ENCODE results near the gene STMN3. TPM values are rescaled to one million over a fixed set of nuclear protein-coding genes. Genes with fewer than 3 reads are reported as not detected.
"Not testable (repeated sequence)": the region's sequence is repeated elsewhere in the genome, so short reads cannot be mapped to it uniquely, and the experiment has no call there.

The STMN3 gene
- total RNA-seq, 2 donors from 2014 or later: 15.1 to 24.7 TPM

DNA sequence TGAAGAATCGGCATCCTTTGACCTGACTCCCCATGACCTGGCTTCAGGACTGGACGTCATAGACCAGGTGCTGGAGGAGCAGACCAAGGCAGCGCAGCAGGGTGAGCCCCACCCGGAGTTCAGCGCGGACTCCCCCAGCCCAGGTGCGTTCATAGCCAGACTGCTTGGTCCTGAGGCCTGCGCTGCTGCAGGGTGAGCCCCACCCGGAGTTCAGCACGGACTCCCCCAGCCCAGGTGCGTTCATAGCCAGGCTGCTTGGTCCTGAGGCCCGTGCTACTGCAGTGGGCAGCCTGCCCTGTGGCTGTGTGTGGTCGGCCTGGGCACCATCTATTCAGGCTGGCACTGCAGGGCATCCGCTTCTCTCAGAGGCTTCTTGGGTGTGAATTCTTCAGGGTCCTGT is 20.7 kb upstream of the STMN3 start:
- H3K27me3 Mint-ChIP-seq: no peaks in the 10 kb centered on the region
- H3K27ac Mint-ChIP-seq: no peak overlapping the region
- peaks cover 54% of the 10 kb centered on the region for H3K36me3 Mint-ChIP-seq (ENCODE audit: low read depth)
- H3K9me3 Mint-ChIP-seq: no peaks in the 10 kb centered on the region
- no peak overlapping the region for H3K4me3 Mint-ChIP-seq
- H3K4me1 Mint-ChIP-seq: no peaks in the 10 kb centered on the region
- ATAC-seq (replicated peaks): no peak

DNA sequence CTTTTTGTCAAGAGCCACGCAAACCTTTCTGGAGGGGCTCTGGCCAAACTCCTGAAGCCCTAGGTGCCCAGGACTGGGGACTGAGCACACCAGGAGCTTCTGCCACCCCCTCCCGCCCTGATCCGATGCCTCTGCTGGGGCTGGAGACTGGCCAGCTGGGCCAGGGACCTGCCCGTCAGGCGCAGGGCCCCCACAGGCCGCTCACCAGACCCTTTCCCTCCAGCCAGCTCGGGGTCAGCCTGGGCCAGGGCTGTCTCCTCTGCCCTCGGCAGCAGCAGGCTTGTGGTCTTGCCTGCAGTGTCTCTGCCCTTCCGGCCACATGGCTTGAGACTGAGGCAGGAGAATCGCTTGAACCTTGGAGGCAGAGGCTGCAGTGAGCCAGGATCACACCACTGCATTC is 19.4 kb upstream of the STMN3 start:
- Mint-ChIP-seq H3K4me1 (no peaks in the 10 kb centered on the region), H3K9me3 (no peaks in the 10 kb centered on the region), H3K36me3 (ENCODE audit: low read depth) (peaks cover 58% of the 10 kb centered on the region), H3K27ac (no peak overlapping the region), H3K4me3 (no peak overlapping the region), H3K27me3 (no peaks in the 10 kb centered on the region)
- ATAC-seq (replicated peaks): no peak

DNA sequence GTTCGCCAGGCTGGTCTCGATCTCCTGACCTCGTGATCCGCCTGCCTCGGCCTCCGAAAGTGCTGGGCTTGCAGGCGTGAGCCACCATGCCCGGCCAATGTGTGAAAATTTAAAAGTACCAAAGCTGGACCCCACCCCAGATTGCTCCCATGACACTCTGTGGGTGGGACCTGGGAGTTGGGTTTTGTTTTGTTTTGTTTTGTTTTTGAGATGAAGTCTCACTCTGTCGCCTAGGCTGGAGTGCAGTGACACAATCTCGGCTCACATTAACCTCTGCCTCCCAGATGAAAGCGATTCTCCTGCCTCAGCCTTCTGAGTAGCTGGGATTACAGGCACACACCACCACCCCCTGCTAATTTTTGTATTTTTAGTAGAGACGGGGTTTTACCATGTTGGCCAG is 18.5 kb upstream of the STMN3 start:
- not testable (repeated sequence) for H3K27me3 Mint-ChIP-seq; H3K9me3 Mint-ChIP-seq; H3K4me1 Mint-ChIP-seq; H3K27ac Mint-ChIP-seq; H3K4me3 Mint-ChIP-seq; ATAC-seq (replicated peaks)
- peaks cover 62% of the 10 kb centered on the region for H3K36me3 Mint-ChIP-seq (ENCODE audit: low read depth)

DNA sequence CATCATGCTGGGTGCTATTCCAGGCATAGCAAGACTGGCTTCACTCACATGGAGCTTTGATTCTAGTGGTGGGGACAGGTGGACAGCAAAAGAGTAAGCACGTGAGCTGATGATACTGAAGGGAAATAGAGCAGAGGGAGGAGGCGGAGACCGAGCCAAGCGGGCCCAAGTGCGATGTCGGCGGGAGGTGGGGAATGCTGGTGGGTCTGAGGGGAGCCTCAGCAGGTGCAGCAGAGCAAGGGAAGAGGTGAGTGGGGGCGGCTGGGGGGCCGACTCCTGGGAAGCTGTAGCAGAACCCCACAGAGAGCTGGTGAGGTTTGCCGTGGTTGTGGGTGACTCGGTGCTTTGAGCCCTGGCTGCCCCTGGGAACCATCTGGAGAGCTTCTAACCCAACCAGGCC is 15.1 kb upstream of the STMN3 start:
- Mint-ChIP-seq H3K27ac (no peak overlapping the region), H3K36me3 (ENCODE audit: low read depth) (peaks cover 43% of the 10 kb centered on the region), H3K4me1 (no peaks in the 10 kb centered on the region), H3K4me3 (no peak overlapping the region), H3K9me3 (no peaks in the 10 kb centered on the region), H3K27me3 (no peaks in the 10 kb centered on the region)
- ATAC-seq (replicated peaks): no peak

DNA sequence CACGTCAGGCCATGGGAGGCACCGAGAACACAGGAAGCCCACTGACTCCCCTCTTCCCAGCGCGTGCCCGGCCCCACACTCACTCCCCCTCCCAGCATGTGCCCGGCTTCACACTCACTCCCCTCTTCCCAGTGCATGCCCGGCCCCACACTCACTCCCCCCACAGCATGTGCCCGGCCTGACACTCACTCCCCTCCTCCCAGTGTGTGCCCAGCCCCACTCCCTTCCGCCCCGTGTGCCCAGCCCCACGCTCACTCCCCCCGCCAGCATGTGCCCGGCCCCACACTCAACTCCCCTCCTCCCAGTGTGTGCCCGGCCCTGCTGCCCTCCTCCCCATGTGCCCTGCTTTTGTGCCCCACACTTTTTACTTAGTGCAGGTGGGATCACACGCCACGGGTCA is 14.6 kb upstream of the STMN3 start:
- Mint-ChIP-seq H3K27ac (no peak overlapping the region), H3K27me3 (no peaks in the 10 kb centered on the region), H3K36me3 (ENCODE audit: low read depth) (peaks cover 43% of the 10 kb centered on the region), H3K4me1 (no peaks in the 10 kb centered on the region), H3K9me3 (no peaks in the 10 kb centered on the region), H3K4me3 (no peak overlapping the region)
- no peak for ATAC-seq (replicated peaks)

DNA sequence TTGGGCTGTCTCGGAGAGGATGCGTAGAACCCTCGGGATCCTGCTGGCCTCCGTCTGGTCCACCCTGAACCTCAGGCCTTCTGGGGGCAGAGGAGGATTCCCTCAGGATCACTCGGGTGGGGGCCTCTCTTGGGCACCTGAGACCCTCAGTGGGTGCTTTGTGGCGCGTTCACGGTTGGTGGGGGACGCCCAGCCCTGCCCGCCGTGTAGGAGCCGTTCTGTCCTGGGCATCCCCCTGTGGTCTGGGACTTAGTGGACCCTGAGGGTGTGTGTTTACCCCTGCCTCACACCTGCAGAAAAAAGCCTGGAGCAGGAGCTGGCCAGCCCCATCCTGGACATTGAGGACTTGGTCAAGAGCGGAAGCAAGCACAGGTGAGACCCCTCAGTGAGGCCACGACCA is 12.5 kb upstream of the STMN3 start:
- no peaks in the 10 kb centered on the region for H3K27me3 Mint-ChIP-seq
- no peak for ATAC-seq (replicated peaks)

DNA sequence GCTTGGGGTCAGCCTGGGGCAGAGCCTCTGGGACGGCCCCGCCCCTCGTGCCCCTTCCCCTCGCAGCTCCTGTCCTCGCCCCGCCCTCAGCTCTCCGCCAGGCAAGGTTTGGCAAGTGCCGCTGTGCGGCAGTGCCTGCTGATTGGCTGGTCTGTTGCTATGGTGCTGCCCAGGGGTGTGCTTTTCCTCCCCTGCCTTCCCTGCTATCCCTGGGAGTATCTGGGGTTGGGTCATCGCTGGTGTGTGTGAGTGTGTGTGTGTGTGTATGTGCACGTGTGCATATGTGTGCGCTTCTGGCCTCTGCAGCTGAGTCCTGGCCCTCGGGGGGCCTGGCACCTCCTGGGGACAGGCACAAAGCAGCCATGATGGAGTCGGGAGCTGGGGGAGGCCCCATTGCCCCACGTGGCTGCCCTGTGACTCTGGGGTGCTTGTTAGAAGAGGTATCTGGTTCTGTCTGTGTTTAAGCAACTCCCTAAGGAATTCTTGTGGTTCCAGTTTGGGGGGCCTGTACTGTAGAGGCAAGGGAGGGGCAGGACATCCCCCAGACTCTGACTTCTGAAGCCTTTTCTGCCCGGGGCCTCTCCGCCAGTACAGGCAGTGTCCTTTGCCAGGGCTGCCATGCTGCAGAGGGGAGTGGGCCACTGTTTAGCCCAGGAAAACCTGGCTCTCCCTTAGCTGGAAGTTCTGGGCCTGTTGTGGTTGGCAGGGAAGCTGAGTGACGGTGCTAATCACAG is 11.8 kb upstream of the STMN3 start:
- H3K9me3 Mint-ChIP-seq: no peaks in the 10 kb centered on the region
- H3K27ac Mint-ChIP-seq: no peak overlapping the region
- no peaks in the 10 kb centered on the region for H3K27me3 Mint-ChIP-seq
- peaks cover 54% of the 10 kb centered on the region for H3K36me3 Mint-ChIP-seq (ENCODE audit: low read depth)
- ATAC-seq (replicated peaks): no peak
- no peaks in the 10 kb centered on the region for H3K4me1 Mint-ChIP-seq
- H3K4me3 Mint-ChIP-seq: no peak overlapping the region

More for the DNA sequence above, 12.5 kb upstream of the STMN3 start:
- Mint-ChIP-seq H3K4me1 (no peaks in the 10 kb centered on the region), H3K9me3 (no peaks in the 10 kb centered on the region), H3K4me3 (no peak overlapping the region), H3K36me3 (ENCODE audit: low read depth) (peaks cover 47% of the 10 kb centered on the region), H3K27ac (no peak overlapping the region)

DNA sequence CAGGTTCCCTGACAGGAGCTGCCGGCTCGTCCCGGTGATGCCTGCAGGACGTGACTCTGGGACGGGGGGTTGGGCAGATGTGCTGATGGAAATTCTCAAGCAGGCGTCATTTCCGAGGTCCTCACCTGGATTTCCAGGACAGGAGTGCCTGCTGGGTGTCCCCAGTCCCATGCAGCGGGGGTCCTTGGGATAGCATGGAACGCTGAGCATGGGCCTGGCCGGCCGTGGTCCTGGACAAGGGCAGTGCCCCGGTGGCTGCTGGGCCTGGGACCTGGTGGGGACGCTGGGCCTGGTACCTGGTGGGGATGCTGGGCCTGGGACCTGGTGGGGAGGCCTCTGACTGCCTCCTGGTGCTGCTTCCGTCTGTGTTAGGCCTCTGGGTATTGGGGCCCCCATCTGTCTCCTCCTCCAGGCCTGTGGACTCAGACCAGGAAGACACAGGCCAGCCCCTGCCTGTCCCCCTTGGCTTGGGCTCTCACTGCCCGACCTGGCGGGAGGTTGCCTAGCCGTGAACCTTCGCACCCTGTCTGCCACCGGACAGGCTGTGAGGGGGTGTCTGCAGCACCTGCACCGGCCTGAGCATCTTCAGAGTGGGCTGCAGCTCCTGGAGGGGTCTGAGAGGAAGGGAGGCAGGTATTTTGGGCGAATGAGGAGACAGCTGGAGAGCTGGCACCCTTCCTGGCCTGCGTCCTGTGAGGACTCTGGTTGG is 11.1 kb upstream of the STMN3 start:
- no peaks in the 10 kb centered on the region for H3K4me1 Mint-ChIP-seq
- no peak overlapping the region for H3K27ac Mint-ChIP-seq
- no peaks in the 10 kb centered on the region for H3K27me3 Mint-ChIP-seq
- H3K4me3 Mint-ChIP-seq: no peak overlapping the region
- no peaks in the 10 kb centered on the region for H3K9me3 Mint-ChIP-seq
- H3K36me3 Mint-ChIP-seq (ENCODE audit: low read depth): peaks cover 60% of the 10 kb centered on the region
- no peak for ATAC-seq (replicated peaks)

DNA sequence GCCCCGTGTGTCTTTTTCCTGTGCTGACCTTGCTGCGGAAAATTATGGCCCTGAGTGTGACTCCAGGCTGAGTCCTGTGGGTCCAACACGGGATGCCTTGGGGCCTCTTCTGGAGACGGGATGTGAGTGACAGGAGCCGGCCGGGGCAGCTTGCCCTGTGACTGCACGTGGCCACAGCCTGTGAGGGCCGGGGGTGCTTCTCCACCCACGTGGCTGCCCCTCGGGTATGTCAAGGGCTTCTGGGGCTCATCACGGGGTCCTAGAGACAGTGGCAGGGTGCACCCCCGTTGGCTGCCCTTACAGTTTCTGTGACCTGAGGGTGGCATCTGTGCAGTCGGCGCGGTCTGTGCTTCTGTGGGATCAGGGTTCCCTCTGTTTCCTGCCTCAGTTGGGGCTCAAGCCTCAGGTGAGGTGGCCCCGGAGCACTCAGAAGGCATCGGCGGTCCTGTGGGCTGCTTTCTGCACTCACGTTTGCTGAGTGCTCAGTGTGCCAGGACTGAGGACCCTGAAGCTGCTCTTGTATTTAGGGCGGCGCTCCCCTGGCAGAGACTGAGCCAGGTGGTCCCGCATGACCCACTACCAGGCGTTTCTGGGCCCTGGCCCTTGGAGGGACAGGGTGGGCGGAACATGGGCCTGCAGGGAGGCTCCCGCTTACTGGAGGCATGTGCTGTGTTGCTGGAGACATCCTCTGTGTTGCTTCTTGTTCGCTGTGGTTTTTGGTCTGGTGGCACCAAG is 10.3 kb upstream of the STMN3 start:
- H3K4me3 Mint-ChIP-seq: no peak overlapping the region
- H3K4me1 Mint-ChIP-seq: peaks cover 2% of the 10 kb centered on the region
- no peak overlapping the region for H3K27ac Mint-ChIP-seq
- H3K27me3 Mint-ChIP-seq: no peaks in the 10 kb centered on the region
- H3K9me3 Mint-ChIP-seq: no peaks in the 10 kb centered on the region
- ATAC-seq (replicated peaks): no peak
- H3K36me3 Mint-ChIP-seq (ENCODE audit: low read depth): peaks cover 60% of the 10 kb centered on the region

DNA sequence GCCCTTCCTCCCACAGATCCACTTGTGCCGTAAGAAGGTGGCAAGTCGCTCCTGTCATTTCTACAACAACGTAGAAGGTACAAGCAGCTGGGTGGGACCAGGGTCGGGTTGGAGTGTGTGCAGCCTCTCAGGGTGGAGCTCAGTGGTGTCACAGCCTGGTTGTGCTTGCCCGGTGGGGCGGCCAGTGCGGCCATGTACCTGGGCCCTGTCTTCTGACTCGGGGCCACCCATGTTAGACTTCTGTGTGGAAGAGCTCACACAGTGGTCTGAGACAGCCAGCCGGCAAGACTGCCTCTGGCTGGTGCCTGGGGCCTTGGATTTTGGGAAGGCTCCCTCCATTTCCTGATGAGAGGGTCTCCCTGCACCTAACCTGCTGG is 9.6 kb upstream of the STMN3 start:
- ATAC-seq (replicated peaks): no peak
- no peak overlapping the region for H3K27ac Mint-ChIP-seq
- no peaks in the 10 kb centered on the region for H3K27me3 Mint-ChIP-seq
- H3K9me3 Mint-ChIP-seq: no peaks in the 10 kb centered on the region
- H3K4me1 Mint-ChIP-seq: peaks cover 5% of the 10 kb centered on the region
- peaks cover 59% of the 10 kb centered on the region for H3K36me3 Mint-ChIP-seq (ENCODE audit: low read depth)
- H3K4me3 Mint-ChIP-seq: no peak overlapping the region

DNA sequence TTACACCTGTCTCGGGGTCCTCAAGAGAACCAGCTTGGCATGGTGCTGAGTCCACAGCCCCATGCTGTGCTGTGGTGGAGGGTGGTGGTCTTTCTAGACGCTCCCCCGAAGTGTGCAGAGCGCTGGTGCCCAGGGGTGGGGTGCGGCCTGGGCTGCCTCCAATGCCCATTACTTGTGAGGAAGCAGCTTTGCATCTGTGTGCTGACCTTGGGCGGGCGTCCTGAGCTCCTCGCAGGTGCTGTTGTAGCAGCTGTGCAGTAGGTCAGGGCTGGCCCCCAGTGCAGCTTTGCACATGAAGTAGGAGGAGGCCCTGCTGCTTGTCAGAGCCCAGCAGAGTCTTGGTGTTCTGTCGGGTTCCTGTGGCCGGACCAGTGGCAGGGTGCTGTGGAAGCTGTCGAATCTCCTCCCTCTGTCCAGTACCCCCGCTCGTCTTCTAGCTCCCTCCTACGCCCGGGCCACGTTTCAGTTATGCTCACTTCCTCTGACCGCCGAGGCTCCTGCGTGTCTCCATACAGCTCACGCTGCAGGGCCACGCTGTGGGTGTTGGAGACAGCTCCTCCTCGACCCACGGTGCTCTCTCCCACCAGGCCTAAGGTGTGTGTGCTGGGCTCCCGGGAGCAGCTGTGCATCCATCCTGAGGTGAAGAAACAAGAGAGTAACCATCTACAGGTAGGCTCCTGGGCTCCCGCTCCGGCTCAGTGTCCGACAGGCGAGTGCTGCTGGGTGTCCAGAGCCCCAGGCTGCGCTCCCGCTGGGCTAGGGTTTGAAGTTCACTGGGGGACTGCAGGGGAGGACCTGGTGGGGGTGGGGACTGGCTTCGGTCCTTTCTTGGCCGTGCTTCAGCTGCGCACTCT is 9.0 kb upstream of the STMN3 start:
- no peak for ATAC-seq (replicated peaks)

DNA sequence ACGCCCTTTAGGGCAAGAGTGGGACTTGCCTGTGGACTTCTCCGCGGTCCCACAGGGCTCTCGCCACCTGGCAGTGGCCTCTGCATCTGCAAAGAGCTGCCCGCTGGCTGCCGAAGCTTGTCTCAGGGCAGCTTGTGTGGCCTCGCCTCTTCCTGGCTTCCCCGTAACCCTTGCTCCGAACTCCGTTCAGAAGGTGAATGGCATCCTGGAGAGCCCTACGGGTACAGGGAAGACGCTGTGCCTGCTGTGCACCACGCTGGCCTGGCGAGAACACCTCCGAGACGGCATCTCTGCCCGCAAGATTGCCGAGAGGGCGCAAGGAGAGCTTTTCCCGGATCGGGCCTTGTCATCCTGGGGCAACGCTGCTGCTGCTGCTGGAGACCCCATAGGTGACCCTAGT is 7.9 kb upstream of the STMN3 start:
- peaks cover 42% of the 10 kb centered on the region for H3K36me3 Mint-ChIP-seq (ENCODE audit: low read depth)
- no peak overlapping the region for H3K4me3 Mint-ChIP-seq
- no peaks in the 10 kb centered on the region for H3K9me3 Mint-ChIP-seq
- no peak overlapping the region for H3K27ac Mint-ChIP-seq
- ATAC-seq (replicated peaks): no peak
- peaks cover 5% of the 10 kb centered on the region for H3K4me1 Mint-ChIP-seq
- no peaks in the 10 kb centered on the region for H3K27me3 Mint-ChIP-seq

More for the DNA sequence above, 9.0 kb upstream of the STMN3 start:
- H3K27ac Mint-ChIP-seq: no peak overlapping the region
- H3K27me3 Mint-ChIP-seq: no peaks in the 10 kb centered on the region
- peaks cover 52% of the 10 kb centered on the region for H3K36me3 Mint-ChIP-seq (ENCODE audit: low read depth)
- H3K9me3 Mint-ChIP-seq: no peaks in the 10 kb centered on the region
- H3K4me3 Mint-ChIP-seq: no peak overlapping the region
- peaks cover 5% of the 10 kb centered on the region for H3K4me1 Mint-ChIP-seq

DNA sequence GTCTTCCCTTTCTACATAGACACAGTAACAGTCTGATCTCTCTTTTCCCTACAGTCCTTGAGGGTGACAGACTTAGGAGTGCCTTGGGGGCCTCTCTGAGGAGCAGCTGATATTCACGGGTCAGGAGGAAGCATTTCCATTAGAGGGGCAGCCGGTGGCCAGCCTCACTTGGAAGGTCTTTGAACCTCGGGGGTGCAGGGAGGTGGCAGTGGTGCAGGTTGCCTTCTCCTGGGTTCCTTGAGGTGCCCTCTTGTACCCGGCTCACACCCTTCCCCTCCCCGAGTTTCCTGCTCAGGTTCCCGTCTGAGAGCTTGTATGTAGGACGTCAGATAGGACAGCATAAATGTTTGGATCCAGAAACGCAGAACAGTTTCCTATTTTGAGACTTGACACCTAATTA is 7.4 kb upstream of the STMN3 start:
- no peaks in the 10 kb centered on the region for H3K9me3 Mint-ChIP-seq
- H3K4me3 Mint-ChIP-seq: no peak overlapping the region
- H3K27me3 Mint-ChIP-seq: no peaks in the 10 kb centered on the region
- H3K27ac Mint-ChIP-seq: no peak overlapping the region
- peaks cover 37% of the 10 kb centered on the region for H3K36me3 Mint-ChIP-seq (ENCODE audit: low read depth)
- peaks cover 5% of the 10 kb centered on the region for H3K4me1 Mint-ChIP-seq
- no peak for ATAC-seq (replicated peaks)

DNA sequence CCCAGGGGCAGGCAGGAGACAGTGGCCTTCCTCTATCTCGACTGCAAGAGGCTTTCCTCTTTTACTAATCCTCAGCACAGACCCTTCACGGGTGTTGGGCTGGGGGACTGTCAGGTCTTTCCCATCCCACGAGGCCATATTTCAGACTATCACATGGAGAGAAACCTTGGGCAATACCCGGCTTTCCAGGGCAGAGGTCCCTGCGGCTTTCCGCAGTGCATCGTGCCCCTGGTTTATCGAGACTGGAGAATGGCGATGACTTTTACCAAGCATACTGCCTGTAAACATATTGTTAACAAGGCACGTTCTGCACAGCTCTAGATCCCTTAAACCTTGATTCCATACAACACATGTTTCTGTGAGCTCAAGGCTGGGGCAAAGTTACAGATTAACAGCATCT is 7.0 kb upstream of the STMN3 start:
- H3K4me3 Mint-ChIP-seq: peak overlapping the region; percentile 97
- H3K4me1 Mint-ChIP-seq; H3K27ac Mint-ChIP-seq; H3K9me3 Mint-ChIP-seq; ATAC-seq (replicated peaks); H3K27me3 Mint-ChIP-seq: not testable (repeated sequence)
- H3K36me3 Mint-ChIP-seq (ENCODE audit: low read depth): peaks cover 37% of the 10 kb centered on the region
